ENCODE data around the gene FAM174A. TPM values are rescaled to one million over a fixed set of nuclear protein-coding genes. Genes with fewer than 3 reads are reported as not detected.

FAM174A gene
- total and polyA plus RNA-seq, 3 experiments from 2014 or later = 8.5 to 10.4 (median 8.9) TPM

- Mint-ChIP-seq H3K9me3 (no peaks in the 10 kb centered on the region), H3K4me1 (no peaks in the 10 kb centered on the region), H3K27me3 (peaks cover 2 to 8% of the 10 kb centered on the region in 2 donors), H3K27ac (no peak overlapping the region), H3K4me3 (no peak overlapping the region), H3K36me3 (no peaks in the 10 kb centered on the region)
- POLR2A ChIA-PET = no interaction called here
- CTCF ChIA-PET = interaction anchor here (1.0 kb wide), 1 partner anchor 13 kb away, joined by 3 read pairs; no protein-coding TSS in a partner anchor
- DNase-seq = no peak
- H3K4me3 ChIP-seq (ENCODE audit: low read length) = no peak overlapping the region
- no peaks in the 10 kb centered on the region for H3K4me1 ChIP-seq (ENCODE audit: insufficient read depth, low read length)
- no peak overlapping the region for H3K27ac ChIP-seq (ENCODE audit: low read depth, low read length)
- no peaks in the 10 kb centered on the region for H3K27me3 ChIP-seq (ENCODE audit: insufficient read depth, low read length, poor library complexity, severe bottlenecking)
- no peaks in the 10 kb centered on the region for H3K36me3 ChIP-seq (ENCODE audit: insufficient read depth, low read length)
- no peaks in the 10 kb centered on the region for H3K9me3 ChIP-seq (ENCODE audit: low read length)
These were observed 99.9 kb downstream of the FAM174A start for GRCh38 chr5:100634937-100635534.
